AG04449 (cell line): Measurements from ENCODE around the gene TRPC1.
A peak's percentile ranks its signal among the peaks of the same experiment; 100 is the strongest.

ENCODE experiments used
- CTCF ChIA-PET: fragments of 350-600 bp; formaldehyde crosslinking; extraction: SDS; loops from one replicate; lab custom pipeline; 2021; ENCODE audit warnings: antibody characterized with exemption; lab: Yijun Ruan, JAX
- POLR2A ChIA-PET: fragments of 400-600, 350-600 bp; formaldehyde crosslinking; extraction: SDS; loops from one replicate; lab custom pipeline; 2020; ENCODE audit warnings: antibody characterized with exemption, inconsistent platforms; lab: Yijun Ruan, JAX
- DNase-seq: peaks from one replicate; pipeline ENCODE4 v3.0.0-alpha.2; 2010; ENCODE audit warnings: low read depth, low spot score
- H3K4me3 ChIP-seq: 2 replicates; pipeline ENCODE4 v1.5.1; 2011; ENCODE audit warnings: low read depth, mild to moderate bottlenecking, control low read depth, low read length
- TF ChIP-seq, protein P1 (sequence below): IDR thresholded peaks from one replicate; pipeline ENCODE4 v1.5.1; 2011; ENCODE audit warnings: mild to moderate bottlenecking, moderate library complexity, low read length, control low read depth, inconsistent platforms; ENCODE audit not compliant: insufficient read depth; ENCODE audit errors: missing control alignments

TRPC1 gene

DNA sequence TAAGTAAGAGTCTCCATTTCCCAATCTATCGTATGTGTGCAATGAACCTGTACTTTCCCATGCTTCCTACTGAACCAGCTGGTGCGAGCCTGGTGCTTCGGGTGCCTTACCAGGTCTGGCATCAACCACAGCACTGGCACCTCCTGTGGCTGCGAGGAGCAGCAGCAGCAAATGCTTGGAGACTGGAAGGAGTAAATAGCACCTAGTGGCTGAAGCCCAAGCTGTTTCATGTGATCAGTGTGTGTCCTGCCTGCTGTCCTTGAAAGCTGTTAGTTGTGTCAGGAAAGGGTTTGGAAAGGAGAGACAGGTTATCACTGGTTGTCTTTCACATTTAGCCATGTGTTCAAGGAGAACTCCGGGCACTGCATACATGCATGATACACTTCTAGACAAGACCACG, 133.2 kb downstream of the TRPC1 start:
- CTCF ChIA-PET, result interaction anchor here (1.0 to 1.5 kb wide), 4 partner anchors 21 to 131 kb away, joined by 3 to 4 read pairs (median 4); no protein-coding TSS in a partner anchor

More for the DNA sequence above, 133.2 kb downstream of the TRPC1 start:
- TF ChIP-seq, protein P1, sequence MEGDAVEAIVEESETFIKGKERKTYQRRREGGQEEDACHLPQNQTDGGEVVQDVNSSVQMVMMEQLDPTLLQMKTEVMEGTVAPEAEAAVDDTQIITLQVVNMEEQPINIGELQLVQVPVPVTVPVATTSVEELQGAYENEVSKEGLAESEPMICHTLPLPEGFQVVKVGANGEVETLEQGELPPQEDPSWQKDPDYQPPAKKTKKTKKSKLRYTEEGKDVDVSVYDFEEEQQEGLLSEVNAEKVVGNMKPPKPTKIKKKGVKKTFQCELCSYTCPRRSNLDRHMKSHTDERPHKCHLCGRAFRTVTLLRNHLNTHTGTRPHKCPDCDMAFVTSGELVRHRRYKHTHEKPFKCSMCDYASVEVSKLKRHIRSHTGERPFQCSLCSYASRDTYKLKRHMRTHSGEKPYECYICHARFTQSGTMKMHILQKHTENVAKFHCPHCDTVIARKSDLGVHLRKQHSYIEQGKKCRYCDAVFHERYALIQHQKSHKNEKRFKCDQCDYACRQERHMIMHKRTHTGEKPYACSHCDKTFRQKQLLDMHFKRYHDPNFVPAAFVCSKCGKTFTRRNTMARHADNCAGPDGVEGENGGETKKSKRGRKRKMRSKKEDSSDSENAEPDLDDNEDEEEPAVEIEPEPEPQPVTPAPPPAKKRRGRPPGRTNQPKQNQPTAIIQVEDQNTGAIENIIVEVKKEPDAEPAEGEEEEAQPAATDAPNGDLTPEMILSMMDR, result peak; percentile 1
- H3K4me3 ChIP-seq, result no peak overlapping the region
- DNase-seq, result no peak
- POLR2A ChIA-PET, result no interaction called here
